SH-SY5Y (cell line): Measurements from ENCODE around the gene MORN1.

Source experiments
- GATA2 ChIP-seq: IDR thresholded peaks from 2 replicates; pipeline ENCODE4 v1.6.1; 2011; ENCODE audit warnings: mild to moderate bottlenecking, low read depth, low read length
- GATA3 ChIP-seq: IDR thresholded peaks from 2 replicates; pipeline ENCODE4 v1.6.1; 2011; ENCODE audit warnings: low read depth, mild to moderate bottlenecking, low read length, moderate library complexity

DNA sequence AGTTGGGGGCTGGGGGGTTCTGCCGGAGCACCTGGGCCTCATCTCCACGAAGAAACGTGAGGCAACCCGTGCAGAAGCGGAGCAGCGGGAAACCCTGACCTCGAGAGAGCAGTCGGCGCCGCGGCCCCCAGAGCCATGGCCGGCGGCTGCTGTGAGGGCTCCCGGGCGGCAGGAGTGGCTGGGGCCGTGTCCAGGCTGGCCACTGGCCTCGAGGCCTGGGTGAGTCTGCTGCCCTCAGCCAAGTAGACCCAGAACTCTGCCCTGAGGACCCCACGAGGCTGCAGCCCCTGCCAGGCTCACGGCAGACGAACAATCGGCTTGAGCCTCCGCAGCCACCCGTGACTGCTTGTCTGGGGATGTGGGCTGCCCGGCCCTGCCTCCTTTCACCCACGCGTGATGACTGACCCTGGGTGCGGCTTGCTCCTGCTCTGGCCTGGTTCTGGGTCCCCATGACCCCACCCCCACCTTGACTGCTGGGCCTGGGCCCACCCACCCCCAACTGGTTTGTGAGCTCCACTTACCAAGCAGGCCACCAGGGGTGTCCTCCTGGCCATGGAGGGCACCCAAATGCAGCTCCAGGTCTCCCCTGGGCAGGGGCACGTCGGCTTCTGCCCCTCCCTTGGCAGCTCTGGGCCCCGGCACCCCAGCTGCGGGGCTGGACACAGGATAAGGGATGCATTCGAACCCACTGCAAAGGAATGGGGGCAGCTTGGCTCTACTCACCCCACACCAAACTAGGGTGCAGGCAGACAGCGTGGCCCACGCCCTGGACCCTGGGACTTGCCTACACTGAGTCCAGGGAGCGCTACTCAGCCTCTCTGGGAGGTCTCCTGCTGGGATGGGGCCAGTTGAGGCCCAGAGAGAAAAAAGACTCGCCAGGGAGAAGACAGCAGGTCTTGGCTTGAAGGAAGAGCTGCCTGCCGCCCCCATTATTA lies 34.2 kb downstream of the MORN1 start:
- TF ChIP-seq GATA2: no peak
- no peak for TF ChIP-seq GATA3
